ENCODE data around the gene CHIA.
"Not testable (repeated sequence)": the region's sequence is repeated elsewhere in the genome, so short reads cannot be mapped to it uniquely, and the experiment has no call there.

The CHIA gene

GRCh38 chr1:111332190-111332589 is 41.5 kb downstream of the CHIA start:
- H3K4me2 ChIP-seq (ENCODE audit: low read length): no peak overlapping the region
- H3K27ac ChIP-seq (ENCODE audit: low read depth, low read length, poor library complexity, severe bottlenecking): no peak overlapping the region
- H3K27me3 ChIP-seq (ENCODE audit: insufficient read depth, low read length): no peaks in the 10 kb centered on the region
- no peak overlapping the region for H3K4me3 ChIP-seq (ENCODE audit: low read depth, low read length, poor library complexity, severe bottlenecking)
- no peaks in the 10 kb centered on the region for H3K9me2 ChIP-seq (ENCODE audit: low read depth, low read length)
- H3K9me3 ChIP-seq (ENCODE audit: low read length): 0 out of 2 replicates have a peak, but pooled peaks cover 11% of the 10 kb centered on the region
- H3K36me3 ChIP-seq (ENCODE audit: insufficient read depth, low read length): no peaks in the 10 kb centered on the region
- no peaks in the 10 kb centered on the region for H4K20me1 ChIP-seq (ENCODE audit: insufficient read depth, low read length)
- no peak overlapping the region for H3K9ac ChIP-seq (ENCODE audit: low read length)
- H3F3A ChIP-seq (ENCODE audit: insufficient read depth, low read length): no peaks in the 10 kb centered on the region
- H2AFZ ChIP-seq (ENCODE audit: low read length): no peak overlapping the region
- TF ChIP-seq EZH2 (IDR thresholded peaks at IDR 0.05; ENCODE audit: borderline replicate concordance, low read length) (no peak), CTCF (IDR thresholded peaks at IDR 0.05; ENCODE audit: low read length) (no peak)
- H3K79me2 ChIP-seq (ENCODE audit: insufficient read depth, low read length): no peaks in the 10 kb centered on the region
- peaks cover 5% of the 10 kb centered on the region for H3K4me1 ChIP-seq (ENCODE audit: insufficient read depth, low read length, severe bottlenecking)

- Histone ChIP-seq H3K9me2 (ENCODE audit: low read depth, low read length) (no peaks in the 10 kb centered on the region), H3K27me3 (ENCODE audit: insufficient read depth, low read length) (no peaks in the 10 kb centered on the region), H3K4me2 (ENCODE audit: low read length) (no peak overlapping the region), H3K4me3 (ENCODE audit: low read depth, low read length, poor library complexity, severe bottlenecking) (no peak overlapping the region), H3K4me1 (ENCODE audit: insufficient read depth, low read length, severe bottlenecking) (peaks cover 5% of the 10 kb centered on the region), H3K9me3 (ENCODE audit: low read length) (0 out of 2 replicates have a peak, but pooled peaks cover 6% of the 10 kb centered on the region), H4K20me1 (ENCODE audit: insufficient read depth, low read length) (no peaks in the 10 kb centered on the region), H3K36me3 (ENCODE audit: insufficient read depth, low read length) (no peaks in the 10 kb centered on the region), H3F3A (ENCODE audit: insufficient read depth, low read length) (no peaks in the 10 kb centered on the region), H3K79me2 (ENCODE audit: insufficient read depth, low read length) (no peaks in the 10 kb centered on the region), H2AFZ (ENCODE audit: low read length) (no peak overlapping the region), H3K27ac (ENCODE audit: low read depth, low read length, poor library complexity, severe bottlenecking) (no peak overlapping the region), H3K9ac (ENCODE audit: low read length) (no peak overlapping the region)
- TF ChIP-seq CTCF (IDR thresholded peaks at IDR 0.05; ENCODE audit: low read length) (peak; percentile 87), EZH2 (IDR thresholded peaks at IDR 0.05; ENCODE audit: borderline replicate concordance, low read length) (no peak)
Observed at GRCh38 chr1:111334169-111334568, 43.5 kb downstream of the CHIA start.

GRCh38 chr1:111335214-111335877 is 44.7 kb downstream of the CHIA start:
- not testable (repeated sequence) for H3K4me2 ChIP-seq (ENCODE audit: low read length); H2AFZ ChIP-seq (ENCODE audit: low read length); H4K20me1 ChIP-seq (ENCODE audit: insufficient read depth, low read length); H3K9me2 ChIP-seq (ENCODE audit: low read depth, low read length); H3K4me1 ChIP-seq (ENCODE audit: insufficient read depth, low read length, severe bottlenecking); H3K9me3 ChIP-seq (ENCODE audit: low read length); H3K27me3 ChIP-seq (ENCODE audit: insufficient read depth, low read length); H3K9ac ChIP-seq (ENCODE audit: low read length); H3K36me3 ChIP-seq (ENCODE audit: insufficient read depth, low read length); H3K27ac ChIP-seq (ENCODE audit: low read depth, low read length, poor library complexity, severe bottlenecking); H3K79me2 ChIP-seq (ENCODE audit: insufficient read depth, low read length); H3F3A ChIP-seq (ENCODE audit: insufficient read depth, low read length); H3K4me3 ChIP-seq (ENCODE audit: low read depth, low read length, poor library complexity, severe bottlenecking)

GRCh38 chr1:111338849-111339248 is 48.2 kb downstream of the CHIA start:
- not testable (repeated sequence) for H3K9me3 ChIP-seq (ENCODE audit: low read length)

More at GRCh38 chr1:111338849-111339248, 48.2 kb downstream of the CHIA start:
- H3K4me2 ChIP-seq (ENCODE audit: low read length); H2AFZ ChIP-seq (ENCODE audit: low read length); H3K27me3 ChIP-seq (ENCODE audit: insufficient read depth, low read length); H3K79me2 ChIP-seq (ENCODE audit: insufficient read depth, low read length); H3K9ac ChIP-seq (ENCODE audit: low read length); H3K27ac ChIP-seq (ENCODE audit: low read depth, low read length, poor library complexity, severe bottlenecking); H3K36me3 ChIP-seq (ENCODE audit: insufficient read depth, low read length); H4K20me1 ChIP-seq (ENCODE audit: insufficient read depth, low read length); H3K9me2 ChIP-seq (ENCODE audit: low read depth, low read length); H3K4me1 ChIP-seq (ENCODE audit: insufficient read depth, low read length, severe bottlenecking); H3F3A ChIP-seq (ENCODE audit: insufficient read depth, low read length); H3K4me3 ChIP-seq (ENCODE audit: low read depth, low read length, poor library complexity, severe bottlenecking): not testable (repeated sequence)
